Chondrocyte (in vitro differentiated cells): Measurements from ENCODE around the gene NPC2. TPM values are rescaled to one million over a fixed set of nuclear protein-coding genes. Genes with fewer than 3 reads are reported as not detected.

Experiments used
- DNase-seq: peaks from one replicate; pipeline ENCODE4 v3.0.0; 2021; ENCODE audit warnings: mixed read lengths, low spot score
- H3K27ac Mint-ChIP-seq: one replicate; pipeline ENCODE4 v1.8.0; 2021; ENCODE audit warnings: mild to moderate bottlenecking, moderate library complexity, mixed read lengths; ENCODE audit not compliant: unreplicated experiment
- H3K27me3 Mint-ChIP-seq: 2 replicates; pipeline ENCODE4 v1.8.0; 2021; ENCODE audit warnings: low read depth, mixed read lengths
- H3K36me3 Mint-ChIP-seq: 2 replicates; pipeline ENCODE4 v1.8.0; 2021; ENCODE audit warnings: low read depth, mixed read lengths
- H3K4me1 Mint-ChIP-seq: 2 replicates; pipeline ENCODE4 v1.8.0; 2021; ENCODE audit warnings: low read depth, mild to moderate bottlenecking, mixed read lengths
- H3K4me3 Mint-ChIP-seq: one replicate; pipeline ENCODE4 v1.8.0; 2021; ENCODE audit warnings: mild to moderate bottlenecking, moderate library complexity, mixed read lengths; ENCODE audit not compliant: unreplicated experiment
- H3K9me3 Mint-ChIP-seq: 2 replicates; pipeline ENCODE4 v1.8.0; 2021; ENCODE audit warnings: low read depth, mixed read lengths
- CTCF ChIP-seq: fragments of 200-600 bp; sonication (generic); IDR thresholded peaks from 2 replicates; pipeline ENCODE4 v1.5.0; 2021; ENCODE audit warnings: antibody characterized with exemption, mild to moderate bottlenecking, moderate library complexity
- total RNA-seq: library from RNA; stranded (reverse); gene quantifications from 3 replicates; pipeline ENCODE4 v1.2.1, GENCODE V29; 2021

Gene NPC2
- total RNA-seq, 1 donor from 2014 or later, result 209 TPM

GRCh38 chr14:74501691-74502090 is 8.6 kb upstream of the NPC2 start:
- no peak for TF ChIP-seq CTCF
- no peak overlapping the region for H3K4me3 Mint-ChIP-seq
- H3K36me3 Mint-ChIP-seq, result peaks cover 3% of the 10 kb centered on the region
- peaks cover 21% of the 10 kb centered on the region for H3K4me1 Mint-ChIP-seq
- DNase-seq, result no peak
- H3K27ac Mint-ChIP-seq, result peak overlapping the region; percentile 38
- no peaks in the 10 kb centered on the region for H3K9me3 Mint-ChIP-seq
- no peaks in the 10 kb centered on the region for H3K27me3 Mint-ChIP-seq

- peaks cover 21% of the 10 kb centered on the region for H3K4me1 Mint-ChIP-seq
- H3K9me3 Mint-ChIP-seq, result no peaks in the 10 kb centered on the region
- no peak overlapping the region for H3K4me3 Mint-ChIP-seq
- no peak for DNase-seq
- peaks cover 3% of the 10 kb centered on the region for H3K36me3 Mint-ChIP-seq
- peak overlapping the region; percentile 38 for H3K27ac Mint-ChIP-seq
- peak; percentile 84 for TF ChIP-seq CTCF
- H3K27me3 Mint-ChIP-seq, result no peaks in the 10 kb centered on the region
Observed at GRCh38 chr14:74501135-74501614, 8.1 kb upstream of the NPC2 start.

GRCh38 chr14:74500417-74501134 is 7.5 kb upstream of the NPC2 start:
- no peak overlapping the region for H3K4me3 Mint-ChIP-seq
- H3K36me3 Mint-ChIP-seq, result peaks cover 3% of the 10 kb centered on the region
- no peaks in the 10 kb centered on the region for H3K9me3 Mint-ChIP-seq
- no peak for DNase-seq
- peaks cover 22% of the 10 kb centered on the region for H3K4me1 Mint-ChIP-seq
- no peak for TF ChIP-seq CTCF
- H3K27me3 Mint-ChIP-seq, result no peaks in the 10 kb centered on the region
- H3K27ac Mint-ChIP-seq, result peak overlapping the region; percentile 38

GRCh38 chr14:74495356-74495755 is 2.3 kb upstream of the NPC2 start:
- no peak overlapping the region for H3K4me3 Mint-ChIP-seq
- no peaks in the 10 kb centered on the region for H3K36me3 Mint-ChIP-seq
- H3K27me3 Mint-ChIP-seq, result no peaks in the 10 kb centered on the region
- no peak overlapping the region for H3K27ac Mint-ChIP-seq
- H3K9me3 Mint-ChIP-seq, result no peaks in the 10 kb centered on the region
- peaks cover 26% of the 10 kb centered on the region for H3K4me1 Mint-ChIP-seq
- TF ChIP-seq CTCF, result no peak
- no peak for DNase-seq

- Mint-ChIP-seq H3K4me3 (no peak within 1 kb of the TSS), H3K27me3 (no peaks in the 10 kb centered on the region), H3K4me1 (peaks cover 29% of the 10 kb centered on the region), H3K27ac (peak within 1 kb of the TSS; percentile 85), H3K9me3 (no peaks in the 10 kb centered on the region), H3K36me3 (no peaks in the 10 kb centered on the region)
- peak; percentile 100 for DNase-seq
- TF ChIP-seq CTCF, result no peak
Observed at GRCh38 chr14:74493343-74494261, 497 bp upstream of the NPC2 start, which contains the start of gene ISCA2. TSS of gene ISCA2 (plus strand) at chr14:74493765. CDS start at chr14:74493775, 10 bp downstream.
